ENCODE data around the gene HSPA1A.
A peak's percentile ranks its signal among the peaks of the same experiment; 100 is the strongest.
"Not testable (repeated sequence)": the region's sequence is repeated elsewhere in the genome, so short reads cannot be mapped to it uniquely, and the experiment has no call there.

GRCh38 chr6:31817133-31817928 is 2.0 kb downstream of the HSPA1A start:
- TF ChIP-seq POLR2A (IDR thresholded peaks at IDR 0.05), result not testable (repeated sequence)
- TF ChIP-seq CTCF (IDR thresholded peaks at IDR 0.05), result peak in 5 of 12 donors; percentile 11 to 44 (median 23)
